ENCODE measurements around the gene LPAR1.

LPAR1 gene

GRCh38 chr9:110950041-110950645, 88.1 kb downstream of the LPAR1 start:
- no peak for DNase-seq (ENCODE audit: extremely low spot score)
- TF ChIP-seq CTCF (IDR thresholded peaks at IDR 0.05; ENCODE audit: control extremely low read depth, extremely low read depth, low read depth, missing control alignments) = no peak
- POLR2A ChIA-PET = no interaction called here
- CTCF ChIA-PET = interaction anchor here (1.8 kb wide), 1 partner anchor 14 kb away, joined by 3 read pairs; no protein-coding TSS in a partner anchor

GRCh38 chr9:110949081-110949480, 89.2 kb downstream of the LPAR1 start:
- ChIA-PET CTCF (no interaction called here), POLR2A (no interaction called here)
- no peak for DNase-seq (ENCODE audit: extremely low spot score)
- TF ChIP-seq CTCF (IDR thresholded peaks at IDR 0.05; ENCODE audit: control extremely low read depth, extremely low read depth, low read depth, missing control alignments) = no peak

GRCh38 chr9:110947491-110948044, 90.7 kb downstream of the LPAR1 start:
- no peak for TF ChIP-seq CTCF (IDR thresholded peaks at IDR 0.05; ENCODE audit: control extremely low read depth, extremely low read depth, low read depth, missing control alignments)
- ChIA-PET POLR2A (no interaction called here), CTCF (interaction anchor here (1.5 kb wide), 1 partner anchor 16 kb away, joined by 3 read pairs; no protein-coding TSS in a partner anchor)
- DNase-seq (ENCODE audit: extremely low spot score) = no peak

- POLR2A ChIA-PET = no interaction called here
- no peak for DNase-seq (ENCODE audit: extremely low spot score)
- CTCF ChIA-PET = interaction anchor here (2.3 kb wide), 1 partner anchor 9 kb away, joined by 5 read pairs; no protein-coding TSS in a partner anchor
- TF ChIP-seq CTCF (IDR thresholded peaks at IDR 0.05; ENCODE audit: control extremely low read depth, extremely low read depth, low read depth, missing control alignments) = no peak
Measured at GRCh38 chr9:110942522-110942921, 95.7 kb downstream of the LPAR1 start.

- no peak for DNase-seq (ENCODE audit: extremely low spot score)
- ChIA-PET POLR2A (no interaction called here), CTCF (no interaction called here)
- no peak for TF ChIP-seq CTCF (IDR thresholded peaks at IDR 0.05; ENCODE audit: control extremely low read depth, extremely low read depth, low read depth, missing control alignments)
Measured at GRCh38 chr9:110940951-110941557, 97.2 kb downstream of the LPAR1 start.

- ChIA-PET POLR2A (no interaction called here), CTCF (no interaction called here)
- no peak for DNase-seq (ENCODE audit: extremely low spot score)
- TF ChIP-seq CTCF (IDR thresholded peaks at IDR 0.05; ENCODE audit: control extremely low read depth, extremely low read depth, low read depth, missing control alignments) = no peak
Measured at GRCh38 chr9:110939573-110939972, 98.7 kb downstream of the LPAR1 start.

Measured in GM10248 (cell line).